ENCODE data around the gene INCA1.

The INCA1 gene

DNA sequence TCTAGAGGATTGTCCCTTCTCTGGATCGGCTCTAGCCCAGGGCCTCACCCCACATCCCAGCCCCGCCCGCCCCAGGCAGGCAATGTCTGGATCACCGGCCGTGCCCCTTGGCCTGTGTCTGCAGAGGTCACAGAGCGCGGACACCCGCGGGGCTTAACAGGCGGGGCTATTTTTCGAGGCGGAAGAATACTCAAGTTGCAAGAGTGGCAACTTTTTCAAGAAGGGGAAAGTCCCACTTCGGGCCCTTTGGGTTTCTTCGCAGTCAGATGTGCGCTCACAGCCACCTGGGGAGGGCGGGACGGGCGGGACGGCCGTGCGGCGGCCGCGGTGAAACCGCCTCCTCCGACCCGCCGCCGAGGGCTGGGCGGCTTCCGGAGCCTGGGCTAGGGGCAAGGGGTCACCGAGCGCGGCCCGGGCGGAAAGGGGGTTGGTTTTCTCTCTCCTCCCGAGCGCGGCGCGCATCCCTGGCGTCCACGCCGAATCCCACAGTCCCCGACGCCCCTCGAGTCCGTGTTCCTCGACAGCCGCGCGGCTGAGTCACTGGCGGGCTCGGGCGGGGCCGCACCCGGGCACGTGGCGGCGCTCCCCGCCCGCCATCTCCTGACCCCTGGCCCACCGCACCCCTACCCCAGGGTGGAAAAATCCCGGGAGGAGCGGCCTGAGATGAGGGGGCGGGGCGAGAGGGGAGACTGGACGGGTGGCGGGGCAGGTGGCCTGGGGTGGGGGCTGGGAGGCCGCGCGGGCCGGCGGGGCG is 47.8 kb downstream of the INCA1 start:
- Mint-ChIP-seq H3K4me1 (peaks cover 50% of the 10 kb centered on the region), H3K36me3 (peaks cover 54% of the 10 kb centered on the region), H3K4me3 (peak overlapping the region; percentile 93), H3K27ac (peak overlapping the region; percentile 99), H3K9me3 (no peaks in the 10 kb centered on the region)
- ATAC-seq = peak; percentile 57
- peak; percentile 67 to 91 for DNase-seq (ENCODE audit: low spot score in 2 of 2)

DNA sequence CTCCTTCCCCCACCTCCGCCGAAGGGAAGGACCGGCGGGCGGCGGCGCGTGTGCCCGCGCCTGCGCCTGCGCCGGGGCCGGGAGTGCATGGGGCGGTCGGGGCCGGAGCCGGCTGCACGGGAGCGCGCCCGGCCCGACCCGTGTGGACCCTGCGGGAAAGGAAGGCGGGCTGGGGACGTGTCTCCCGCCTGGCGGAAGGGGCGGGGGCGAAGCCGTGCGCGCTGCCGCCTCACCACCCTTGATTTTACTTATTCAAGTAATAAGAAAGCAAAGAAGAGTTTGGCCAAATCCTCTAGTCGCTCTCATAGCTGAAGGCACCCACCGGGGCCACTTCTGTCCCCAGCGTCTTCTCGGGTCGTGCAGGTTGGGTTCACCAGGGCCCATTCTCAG is 48.4 kb downstream of the INCA1 start:
- Mint-ChIP-seq H3K36me3 (peaks cover 59% of the 10 kb centered on the region), H3K4me3 (peak overlapping the region; percentile 93), H3K27ac (peak overlapping the region; percentile 99), H3K9me3 (no peaks in the 10 kb centered on the region), H3K4me1 (peaks cover 55% of the 10 kb centered on the region)
- peak; percentile 60 for ATAC-seq
- DNase-seq (ENCODE audit: low spot score in 2 of 2) = peak; percentile 59 to 92

DNA sequence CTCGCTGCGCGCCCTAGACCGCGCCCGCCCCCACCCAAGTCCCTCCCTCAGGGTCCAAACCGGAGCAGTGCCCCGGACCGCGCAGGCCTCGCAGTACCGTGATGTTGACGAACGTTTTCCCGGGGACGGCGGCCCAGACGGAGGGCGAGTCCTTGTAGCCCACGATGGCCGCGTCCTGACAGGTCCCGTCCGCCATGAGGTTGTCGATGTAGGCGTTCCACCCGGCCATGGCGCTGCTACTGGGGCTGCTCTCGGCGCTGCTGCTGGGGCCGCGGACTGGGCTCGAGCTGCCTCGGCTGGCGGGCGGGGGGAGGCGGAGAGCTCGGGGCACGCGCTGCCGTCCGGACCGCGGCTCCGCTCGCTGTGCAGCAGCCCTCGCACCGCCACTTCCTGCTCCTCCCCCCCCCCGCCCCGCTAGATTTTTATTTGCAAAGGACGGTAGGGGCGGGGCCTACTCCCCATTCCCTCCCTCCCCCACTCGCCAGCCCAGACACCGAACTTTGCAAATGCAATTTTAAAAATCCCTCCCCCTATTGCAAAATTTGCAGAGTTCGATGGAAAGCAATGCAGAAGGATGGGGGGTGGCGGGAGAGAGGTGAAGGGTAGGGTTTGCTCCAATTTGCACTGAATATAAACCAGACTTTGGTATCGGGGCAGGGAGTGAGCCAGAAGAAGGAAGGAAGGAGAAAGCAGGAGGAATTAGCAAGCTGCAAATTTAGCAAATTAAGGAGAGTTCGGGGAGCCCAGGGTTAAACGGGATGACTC is 49.0 kb downstream of the INCA1 start, which contains the start of gene PFN1:
PFN1 (minus strand) TSS at position 365 of the 765 bp plus-strand sequence; CDS start at position 229, 136 bp downstream.
- Mint-ChIP-seq H3K27ac (peak within 1 kb of the TSS; percentile 99), H3K4me1 (peaks cover 61% of the 10 kb centered on the region), H3K36me3 (peaks cover 65% of the 10 kb centered on the region), H3K4me3 (peak within 1 kb of the TSS; percentile 93), H3K9me3 (no peaks in the 10 kb centered on the region)
- ATAC-seq (peak; percentile 49), DNase-seq (ENCODE audit: low spot score in 2 of 2) (peak; percentile 66 to 88)

DNA sequence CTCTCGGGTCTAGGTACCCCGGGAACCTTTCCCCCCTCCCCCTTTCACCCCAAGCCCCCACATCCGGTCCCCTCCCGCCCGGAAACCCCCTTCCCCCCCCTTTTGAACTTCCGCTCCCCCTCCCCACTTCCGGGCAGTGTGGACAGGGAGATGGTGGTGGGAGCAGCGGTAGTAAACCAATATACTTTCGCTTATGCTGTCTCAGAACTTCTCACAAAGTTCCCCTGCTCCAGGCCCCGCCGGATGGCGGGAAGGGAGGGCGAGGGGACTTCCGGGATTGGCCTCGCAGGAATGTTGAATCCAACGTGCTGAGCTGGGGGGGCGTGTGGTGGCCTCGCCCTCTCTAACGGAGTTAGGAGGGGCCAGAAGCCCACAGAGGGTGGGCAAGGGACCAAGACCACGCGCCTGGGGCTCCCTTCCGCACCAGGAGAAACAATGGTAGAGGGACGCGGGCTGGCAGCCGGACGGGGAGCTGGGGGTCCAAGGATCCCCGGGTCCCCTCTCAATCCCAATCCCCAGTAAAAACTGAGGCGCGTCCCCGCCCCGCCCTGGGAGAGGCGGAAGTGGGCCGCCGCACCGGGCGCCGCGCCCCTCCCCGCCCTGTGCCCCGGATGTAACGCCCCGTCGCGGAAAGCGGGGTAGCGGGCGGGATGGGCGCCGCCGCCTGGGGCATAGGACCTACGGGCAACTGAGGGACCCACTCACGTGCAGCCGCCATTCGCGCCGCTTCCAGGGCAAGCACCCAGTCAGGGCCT is 49.7 kb downstream of the INCA1 start:
- DNase-seq (ENCODE audit: low spot score in 2 of 2) = peak; percentile 55 to 89
- Mint-ChIP-seq H3K4me3 (peak overlapping the region; percentile 93), H3K4me1 (peaks cover 69% of the 10 kb centered on the region), H3K9me3 (no peaks in the 10 kb centered on the region), H3K27ac (peak overlapping the region; percentile 99), H3K36me3 (peaks cover 73% of the 10 kb centered on the region)
- ATAC-seq = peak; percentile 27

DNA sequence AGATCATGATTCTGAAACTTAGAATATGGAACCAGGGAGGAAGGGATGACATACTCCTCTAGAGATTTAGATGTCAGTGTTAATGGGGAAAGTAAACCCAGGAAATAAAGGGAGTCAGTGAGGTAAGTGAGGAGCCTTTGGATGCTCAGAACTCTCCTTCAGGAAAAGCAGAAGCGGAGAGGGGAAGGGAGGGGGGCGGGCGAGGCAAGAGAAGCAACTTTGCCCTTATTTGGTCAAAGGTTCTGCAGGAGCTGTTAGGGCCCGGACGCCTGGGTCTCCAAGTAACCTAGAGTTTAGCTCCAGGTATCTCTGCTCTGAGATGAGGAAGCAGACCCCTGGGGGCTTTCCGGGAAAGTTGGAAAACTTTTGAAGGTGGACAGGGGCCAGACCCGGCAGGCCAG is 50.3 kb downstream of the INCA1 start:
- Mint-ChIP-seq H3K4me1 (peaks cover 74% of the 10 kb centered on the region), H3K27ac (peak overlapping the region; percentile 99), H3K36me3 (peaks cover 78% of the 10 kb centered on the region), H3K4me3 (peak overlapping the region; percentile 93), H3K9me3 (no peaks in the 10 kb centered on the region)
- ATAC-seq = no peak
- peak in 1 of 2 donors; percentile 34 for DNase-seq (ENCODE audit: low spot score in 2 of 2)

DNA sequence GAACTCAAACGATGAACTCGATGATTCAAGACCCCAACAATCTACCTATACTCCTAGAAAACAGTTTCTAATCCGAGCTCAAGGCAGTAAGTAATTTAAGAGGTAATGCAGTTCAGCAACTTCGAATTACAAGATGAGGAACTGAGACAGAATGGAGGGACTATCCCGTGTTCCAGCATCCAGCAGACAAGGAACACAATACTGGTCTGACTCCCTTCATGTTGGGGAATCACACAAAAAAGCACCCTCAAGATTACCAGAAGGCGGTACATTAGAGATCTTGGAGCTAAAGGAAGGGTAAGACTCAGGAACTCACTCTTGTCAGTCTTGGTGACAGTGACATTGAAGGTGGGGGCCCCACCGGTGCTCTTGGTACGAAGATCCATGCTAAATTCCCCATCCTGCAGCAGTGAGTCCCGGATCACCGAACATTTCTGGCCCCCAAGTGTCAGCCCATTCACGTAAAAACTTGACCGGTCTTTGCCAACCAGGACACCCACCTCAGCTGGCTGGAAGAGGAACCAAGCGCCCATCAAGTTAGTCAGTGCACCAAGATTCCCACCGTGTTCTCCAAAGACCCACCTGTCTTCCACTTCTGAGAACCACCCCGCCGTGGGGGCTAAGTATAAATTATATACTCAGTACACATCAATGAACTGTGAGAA is 50.9 kb downstream of the INCA1 start:
- Mint-ChIP-seq H3K4me3 (peak overlapping the region; percentile 93), H3K9me3 (no peaks in the 10 kb centered on the region), H3K27ac (peak overlapping the region; percentile 99), H3K36me3 (peaks cover 84% of the 10 kb centered on the region), H3K4me1 (peaks cover 75% of the 10 kb centered on the region)
- ATAC-seq (no peak), DNase-seq (ENCODE audit: low spot score in 2 of 2) (peak in 1 of 2 donors; percentile 60)

DNA sequence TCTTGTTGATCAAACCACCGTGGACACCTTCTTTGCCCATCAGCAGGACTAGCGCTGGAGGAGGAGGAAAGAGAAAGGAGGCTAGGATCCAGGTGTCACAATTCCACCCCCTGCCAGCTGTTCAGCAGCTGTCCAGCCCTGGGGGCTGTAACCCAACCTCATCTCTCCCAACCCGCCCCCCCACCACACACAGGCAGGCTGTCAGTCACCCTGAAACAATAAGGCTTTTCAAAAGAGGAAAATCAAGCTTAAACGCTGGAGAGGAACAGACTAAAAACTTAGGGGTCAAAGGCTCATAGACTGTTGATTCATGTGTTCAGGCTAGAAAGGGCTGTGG is 51.4 kb downstream of the INCA1 start:
- Mint-ChIP-seq H3K36me3 (peaks cover 89% of the 10 kb centered on the region), H3K4me3 (peak overlapping the region; percentile 93), H3K4me1 (peaks cover 75% of the 10 kb centered on the region), H3K9me3 (no peaks in the 10 kb centered on the region), H3K27ac (peak overlapping the region; percentile 99)
- DNase-seq (ENCODE audit: low spot score in 2 of 2) (no peak), ATAC-seq (no peak)

DNA sequence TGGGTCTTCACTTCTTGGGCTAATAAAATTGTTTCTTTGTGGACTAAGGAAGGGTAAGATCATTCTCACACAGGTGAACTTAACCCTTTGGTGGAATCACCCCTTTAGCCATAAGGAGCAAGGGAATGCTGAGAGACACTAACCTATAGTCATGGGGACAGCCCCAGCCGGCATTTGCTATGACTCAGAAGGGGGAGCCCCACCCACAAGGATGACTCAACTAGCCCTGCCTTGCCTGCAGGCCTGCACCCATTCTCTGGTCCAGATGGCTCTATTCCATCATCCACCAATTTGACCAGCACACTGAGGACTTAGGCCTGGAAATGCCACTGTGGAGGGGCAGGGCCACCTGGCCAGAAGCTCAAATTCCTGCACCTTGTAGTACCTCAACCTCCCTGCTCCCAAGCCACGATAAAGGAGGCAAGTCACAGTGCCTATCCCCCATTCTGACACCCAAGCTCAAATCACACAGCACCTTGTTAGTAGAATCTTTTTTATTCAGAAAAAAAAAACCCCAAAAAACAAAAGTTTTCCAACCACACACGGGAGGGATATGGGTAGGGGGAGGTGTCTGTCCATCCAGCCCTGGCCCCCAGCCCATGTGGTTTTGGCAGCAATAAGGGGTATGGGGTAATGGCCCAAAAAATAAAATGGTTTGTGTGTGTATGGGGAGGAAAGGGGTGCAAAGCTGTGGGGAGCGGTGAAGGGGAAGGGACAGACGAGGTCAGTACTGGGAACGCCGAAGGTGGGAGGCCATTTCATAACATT is 52.0 kb downstream of the INCA1 start:
- Mint-ChIP-seq H3K36me3 (peaks cover 90% of the 10 kb centered on the region), H3K9me3 (no peaks in the 10 kb centered on the region), H3K4me1 (peaks cover 71% of the 10 kb centered on the region), H3K27ac (peak overlapping the region; percentile 99), H3K4me3 (peak overlapping the region; percentile 93)
- DNase-seq (ENCODE audit: low spot score in 2 of 2) (peak; percentile 71 to 91), ATAC-seq (peak; percentile 63)

DNA sequence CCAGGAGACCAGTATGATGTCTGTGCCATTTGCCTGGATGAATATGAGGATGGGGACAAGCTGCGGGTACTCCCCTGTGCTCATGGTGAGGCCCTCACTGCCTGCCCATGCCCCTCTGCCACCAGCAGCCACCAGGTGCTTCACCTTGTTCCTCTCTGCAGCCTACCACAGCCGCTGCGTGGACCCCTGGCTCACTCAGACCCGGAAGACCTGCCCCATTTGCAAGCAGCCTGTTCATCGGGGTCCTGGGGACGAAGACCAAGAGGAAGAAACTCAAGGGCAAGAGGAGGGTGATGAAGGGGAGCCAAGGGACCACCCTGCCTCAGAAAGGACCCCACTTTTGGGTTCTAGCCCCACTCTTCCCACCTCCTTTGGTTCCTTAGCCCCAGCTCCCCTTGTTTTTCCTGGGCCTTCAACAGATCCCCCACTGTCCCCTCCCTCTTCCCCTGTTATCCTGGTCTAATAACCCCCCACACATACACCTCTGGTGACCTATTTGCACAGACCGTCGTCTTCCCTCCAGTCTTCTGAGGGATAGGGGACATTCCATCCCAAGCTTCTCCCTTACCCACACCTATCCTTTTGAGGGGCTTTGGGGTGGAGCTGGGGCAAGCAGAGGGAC is 52.7 kb downstream of the INCA1 start:
- peak overlapping the region; percentile 93 for H3K4me3 Mint-ChIP-seq
- DNase-seq (ENCODE audit: low spot score in 2 of 2) = peak in 1 of 2 donors; percentile 79
- peaks cover 92% of the 10 kb centered on the region for H3K36me3 Mint-ChIP-seq
- no peaks in the 10 kb centered on the region for H3K9me3 Mint-ChIP-seq
- H3K4me1 Mint-ChIP-seq = peaks cover 68% of the 10 kb centered on the region
- no peak for ATAC-seq
- H3K27ac Mint-ChIP-seq = peak overlapping the region; percentile 99

DNA sequence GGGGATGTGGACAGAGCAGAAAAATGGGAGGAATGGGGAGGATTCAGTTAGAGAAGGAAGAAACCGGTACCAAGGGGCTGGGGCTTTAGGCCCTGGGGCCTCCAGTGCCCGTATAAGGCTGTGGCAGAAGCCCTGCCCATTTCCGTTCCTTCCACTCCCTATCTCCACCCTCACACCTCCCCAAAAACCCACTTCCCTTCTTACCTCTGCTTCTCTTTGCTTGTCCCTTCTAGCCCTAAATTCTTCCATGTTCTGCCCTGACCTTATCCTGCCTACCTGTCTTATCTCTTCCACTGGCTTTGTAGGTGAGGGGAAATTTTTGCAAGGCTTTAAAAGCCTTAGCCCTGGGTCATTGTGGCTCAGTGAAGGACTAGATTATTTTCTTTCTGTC is 53.2 kb downstream of the INCA1 start:
- Mint-ChIP-seq H3K36me3 (peaks cover 92% of the 10 kb centered on the region), H3K4me1 (peaks cover 68% of the 10 kb centered on the region)

DNA sequence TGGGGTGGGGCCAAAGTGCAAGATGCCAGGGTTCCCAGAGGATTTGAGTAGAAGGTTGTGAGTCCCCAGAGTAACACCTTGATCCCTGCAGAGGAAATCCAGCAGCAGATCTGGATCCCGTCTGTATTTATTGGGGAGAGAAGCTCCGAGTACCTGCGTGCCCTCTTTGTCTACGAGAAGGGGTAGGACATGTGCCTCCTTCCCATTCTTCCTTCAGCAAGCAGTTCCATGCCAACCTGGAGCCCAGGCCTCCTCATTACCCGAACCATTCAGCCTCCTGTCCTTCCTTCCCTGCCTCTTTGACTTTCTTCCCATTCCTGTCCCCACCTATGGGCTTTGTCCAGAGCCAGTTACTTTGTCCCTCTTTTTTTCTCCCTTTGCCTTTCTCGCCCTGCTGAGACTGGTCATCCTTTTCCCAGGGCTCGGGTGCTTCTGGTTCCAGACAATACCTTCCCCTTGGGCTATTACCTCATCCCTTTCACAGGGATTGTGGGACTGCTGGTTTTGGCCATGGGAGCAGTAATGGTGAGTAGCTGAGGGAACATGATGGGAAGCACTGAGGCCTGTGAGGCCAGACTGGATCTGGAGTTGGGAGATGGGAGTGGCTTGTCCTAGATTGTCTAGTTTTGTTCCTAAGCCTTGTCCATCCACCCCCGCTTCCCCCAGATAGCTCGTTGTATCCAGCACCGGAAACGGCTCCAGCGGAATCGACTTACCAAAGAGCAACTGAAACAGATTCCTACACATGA is 54.4 kb downstream of the INCA1 start:
- Mint-ChIP-seq H3K4me3 (peak overlapping the region; percentile 93), H3K4me1 (peaks cover 70% of the 10 kb centered on the region), H3K9me3 (no peaks in the 10 kb centered on the region), H3K27ac (peak overlapping the region; percentile 99), H3K36me3 (peaks cover 91% of the 10 kb centered on the region)
- DNase-seq (ENCODE audit: low spot score in 2 of 2) (no peak), ATAC-seq (no peak)

More for the DNA sequence above, 53.2 kb downstream of the INCA1 start:
- Mint-ChIP-seq H3K9me3 (no peaks in the 10 kb centered on the region), H3K4me3 (peak overlapping the region; percentile 93), H3K27ac (peak overlapping the region; percentile 99)
- DNase-seq (ENCODE audit: low spot score in 2 of 2) (no peak), ATAC-seq (peak; percentile 12)

DNA sequence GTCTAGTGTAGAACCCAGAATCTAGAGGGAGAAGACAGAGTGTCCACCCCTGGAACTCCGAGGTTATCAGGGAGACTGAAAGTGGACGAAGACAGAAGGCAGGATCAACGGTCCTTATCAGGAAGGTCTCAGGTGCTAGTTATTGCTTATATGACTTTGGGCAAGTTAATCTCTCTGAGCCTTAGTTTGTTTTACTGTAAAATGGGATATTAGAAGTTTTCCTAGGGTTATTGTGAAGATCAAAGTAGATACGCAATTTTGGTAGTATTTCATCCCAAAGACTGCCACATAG is 56.1 kb downstream of the INCA1 start:
- peak overlapping the region; percentile 99 for H3K27ac Mint-ChIP-seq
- no peaks in the 10 kb centered on the region for H3K9me3 Mint-ChIP-seq
- no peak for DNase-seq (ENCODE audit: low spot score in 2 of 2)
- peaks cover 88% of the 10 kb centered on the region for H3K36me3 Mint-ChIP-seq
- peak overlapping the region; percentile 93 for H3K4me3 Mint-ChIP-seq
- peaks cover 73% of the 10 kb centered on the region for H3K4me1 Mint-ChIP-seq
- ATAC-seq = no peak

DNA sequence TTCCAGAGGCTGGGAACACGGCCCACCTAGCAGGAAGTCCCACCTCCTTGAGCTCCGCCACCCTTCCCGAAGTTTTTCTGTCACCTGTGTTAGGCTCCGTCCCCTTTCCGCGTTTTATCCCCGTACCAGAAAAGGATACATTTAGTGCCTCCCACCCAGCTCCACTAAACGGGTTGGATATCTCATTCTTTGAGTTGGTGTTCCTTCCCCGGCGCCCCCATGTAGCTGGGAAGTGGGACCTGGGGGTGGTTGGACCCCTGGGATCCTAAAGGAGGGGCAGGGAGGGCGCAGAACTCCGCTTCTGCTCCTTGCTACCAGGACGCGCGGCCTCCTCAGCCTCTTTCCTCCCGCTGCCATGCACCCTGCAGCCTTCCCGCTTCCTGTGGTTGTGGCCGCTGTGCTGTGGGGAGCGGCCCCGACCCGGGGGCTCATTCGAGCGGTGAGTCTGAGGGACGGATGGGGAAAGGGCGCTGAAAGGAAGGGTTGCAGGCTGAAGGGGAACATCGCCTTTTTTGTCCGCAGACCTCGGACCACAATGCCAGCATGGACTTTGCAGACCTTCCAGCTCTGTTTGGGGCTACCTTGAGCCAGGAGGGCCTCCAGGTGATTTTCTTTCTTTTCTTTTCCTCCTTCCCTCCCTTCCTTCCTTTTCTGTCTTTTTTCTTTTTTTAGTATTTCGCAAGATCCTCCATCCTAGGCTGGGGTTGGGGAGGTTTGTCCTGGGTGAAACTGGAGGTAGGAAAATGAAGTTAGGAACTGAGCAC is 56.6 kb downstream of the INCA1 start:
- Mint-ChIP-seq H3K4me3 (peak overlapping the region; percentile 93), H3K27ac (peak overlapping the region; percentile 99), H3K4me1 (peaks cover 74% of the 10 kb centered on the region), H3K9me3 (no peaks in the 10 kb centered on the region), H3K36me3 (peaks cover 82% of the 10 kb centered on the region)
- ATAC-seq (no peak), DNase-seq (ENCODE audit: low spot score in 2 of 2) (peak in 1 of 2 donors; percentile 77)

Data from stimulated activated effector memory CD8-positive, alpha-beta T cell treated with anti-CD3 and anti-CD28 coated beads, Interleukin-12 subunit alpha, Interleukin-12 subunit beta, amount 100 ng/mL, for 72 hours (primary cell).